OCI-LY7 (cell line): Measurements from ENCODE around the gene HIVEP3.

Experiments used
- CTCF ChIP-seq: fragments of 200-600 bp; sonication (generic); conservative IDR thresholded peaks from 2 replicates; pipeline ENCODE4 v1.5.1; 2014; ENCODE audit warnings: mild to moderate bottlenecking, antibody characterized with exemption, low read length, moderate library complexity, mixed read lengths
- EZH2phosphoT487 ChIP-seq: fragments of 200-600 bp; sonication (generic); IDR thresholded peaks from 2 replicates; pipeline ENCODE4 v1.6.1; 2018; ENCODE audit warnings: low read depth, borderline replicate concordance, mild to moderate bottlenecking, mixed run types, antibody characterized with exemption, low read length, moderate library complexity, mixed read lengths

- TF ChIP-seq CTCF (no peak), EZH2phosphoT487 (no peak)
Measured at GRCh38 chr1:41627491-41628280, 291.0 kb downstream of the HIVEP3 start.
